Panc1 (cell line): Measurements from ENCODE around the gene PLCE1.

ENCODE experiments used
- CTCF ChIP-seq: fragments of 450-650 bp; IDR thresholded peaks from 2 replicates; pipeline ENCODE4 v1.5.1; 2017; ENCODE audit warnings: mild to moderate bottlenecking
- REST ChIP-seq, 2 experiments: IDR thresholded peaks; 2 replicates each; pipeline ENCODE4 v1.6.1; 2011 to 2012; ENCODE audit warnings: low read depth in 2 of 2, control low read depth in 1 of 2, low read length in 1 of 2, mild to moderate bottlenecking in 1 of 2, moderate library complexity in 1 of 2; ENCODE audit not compliant: insufficient read depth in 1 of 2
- SIN3A ChIP-seq: IDR thresholded peaks from 2 replicates; pipeline ENCODE4 v1.6.1; 2012; ENCODE audit warnings: low read depth, mild to moderate bottlenecking, low read length, moderate library complexity, borderline replicate concordance; ENCODE audit not compliant: insufficient read depth

- TF ChIP-seq CTCF (no peak), SIN3A (no peak), REST (IDR thresholded peaks at IDR 0.05; ENCODE audit: insufficient read depth in 1 of 2, low read depth in 2 of 2, low read length in 1 of 2) (no peak)
Measured at GRCh38 chr10:94027197-94027596, 33.5 kb downstream of the PLCE1 start.
